A549 treated with RU486 at 1 μM for 4 hours (cell line): Measurements from ENCODE around the gene CCNDBP1. TPM values are rescaled to one million over a fixed set of nuclear protein-coding genes. Genes with fewer than 3 reads are reported as not detected.

Experiments used
- total RNA-seq: library from RNA; stranded (reverse); fragments of 200-300 nt; extraction: Qiagen RNA extraction; gene quantifications from 5 replicates; pipeline ENCODE4 v1.2.3, GENCODE V29; 2022; ENCODE audit warnings: low read depth

Gene CCNDBP1
- 22.2 to 26.3 TPM (median 25.3 TPM) in 5 replicates for total RNA-seq

GRCh38 chr15:43185157-43186002 lies at the start of gene CCNDBP1:
Gene CCNDBP1 (plus strand): TSS chr15:43185403. CDS start chr15:43185499, 96 bp downstream.

GRCh38 chr15:43220991-43221403 lies 35.8 kb downstream of the CCNDBP1 start, which contains the start of gene EPB42:
Gene EPB42 (minus strand): TSS chr15:43221018. CDS start chr15:43220825, 193 bp downstream.

Other genes with a start within 250 kb of the CCNDBP1 start
- gene UBR1, start 79.4 kb upstream of the CCNDBP1 start, total RNA-seq, result 3.0 to 4.4 TPM (median 4.1 TPM) in 5 replicates
- 7.7 to 10.2 TPM (median 8.5 TPM) in 5 replicates for gene TMEM62, start 51.8 kb upstream of the CCNDBP1 start, total RNA-seq
- not detected in 5 replicates for gene EPB42, start 35.6 kb downstream of the CCNDBP1 start, total RNA-seq
- not detected in 5 replicates for gene TGM5, start 81.5 kb downstream of the CCNDBP1 start, total RNA-seq
- not detected in 5 replicates for gene TGM7, start 116.9 kb downstream of the CCNDBP1 start, total RNA-seq
- gene LCMT2, start 145.2 kb downstream of the CCNDBP1 start, total RNA-seq, result 6.6 to 8.5 TPM (median 7.5 TPM) in 5 replicates
- gene ZSCAN29, start 185.6 kb downstream of the CCNDBP1 start, total RNA-seq, result 7.9 to 11.5 TPM (median 9.0 TPM) in 5 replicates
- 4.4 to 6.8 TPM (median 6.2 TPM) in 5 replicates for gene TUBGCP4, start 185.7 kb downstream of the CCNDBP1 start, total RNA-seq